Pons (tissue), 1 donor: ENCODE measurements around the gene DPP4.

Experiments used
- DNase-seq: peaks from one replicate; pipeline ENCODE4 v3.0.0-alpha.2; 2016; ENCODE audit warnings: low spot score

DPP4 gene

GRCh38 chr2:162073888-162074631 lies at the start of gene DPP4:
TSS of gene DPP4 (minus strand) at chr2:162074215. CDS start at chr2:162073981, 234 bp downstream.
- no peak for DNase-seq

- DNase-seq, result peak; percentile 46
These were observed 44.4 kb upstream of the DPP4 start for GRCh38 chr2:162118166-162119031.

GRCh38 chr2:162116352-162116751 lies 42.3 kb upstream of the DPP4 start:
- no peak for DNase-seq

- DNase-seq, result no peak
These were observed 41.1 kb upstream of the DPP4 start for GRCh38 chr2:162115076-162115475.

GRCh38 chr2:162114271-162114670 lies 40.3 kb upstream of the DPP4 start:
- no peak for DNase-seq

GRCh38 chr2:162113776-162114168 lies 39.8 kb upstream of the DPP4 start:
- DNase-seq, result peak; percentile 57

- no peak for DNase-seq
These were observed 39.2 kb upstream of the DPP4 start for GRCh38 chr2:162113088-162113775.

- DNase-seq, result no peak
These were observed 38.2 kb upstream of the DPP4 start for GRCh38 chr2:162111958-162112850.

GRCh38 chr2:162107361-162107901 lies 33.4 kb upstream of the DPP4 start:
- DNase-seq, result no peak

- DNase-seq, result no peak
These were observed 32.7 kb upstream of the DPP4 start for GRCh38 chr2:162106746-162107145.

GRCh38 chr2:162106146-162106551 lies 32.1 kb upstream of the DPP4 start:
- no peak for DNase-seq

- DNase-seq, result no peak
These were observed 29.5 kb upstream of the DPP4 start for GRCh38 chr2:162103443-162104009.

- DNase-seq, result no peak
These were observed 26.6 kb upstream of the DPP4 start for GRCh38 chr2:162100579-162100978.

- DNase-seq, result no peak
These were observed 25.8 kb upstream of the DPP4 start for GRCh38 chr2:162099836-162100235.

- no peak for DNase-seq
These were observed 18.9 kb upstream of the DPP4 start for GRCh38 chr2:162092658-162093556.

GRCh38 chr2:162092008-162092390 lies 18.0 kb upstream of the DPP4 start:
- DNase-seq, result no peak

- no peak for DNase-seq
These were observed 17.5 kb upstream of the DPP4 start for GRCh38 chr2:162091325-162092007.

- DNase-seq, result no peak
These were observed 16.1 kb upstream of the DPP4 start for GRCh38 chr2:162090109-162090508.

- DNase-seq, result no peak
These were observed 12.9 kb upstream of the DPP4 start for GRCh38 chr2:162086904-162087303.
